GM12891 (cell line): ENCODE data around the gene PASK.

ENCODE experiments used
- PAX5 ChIP-seq: IDR thresholded peaks from 2 replicates; pipeline ENCODE4 v1.6.1; 2011; ENCODE audit warnings: low read length, moderate library complexity, mild to moderate bottlenecking; ENCODE audit not compliant: insufficient read depth, severe bottlenecking
- POLR2A ChIP-seq: IDR thresholded peaks from 2 replicates; pipeline ENCODE4 v1.6.1; 2011; ENCODE audit warnings: low read depth, low read length, control low read depth
- POLR2AphosphoS5 ChIP-seq: IDR thresholded peaks from 2 replicates; pipeline ENCODE4 v1.6.1; 2011; ENCODE audit warnings: low read depth, low read length, control low read depth
- POU2F2 ChIP-seq: IDR thresholded peaks from 2 replicates; pipeline ENCODE4 v1.6.1; 2011; ENCODE audit warnings: low read depth, mild to moderate bottlenecking, control low read depth, low read length, moderate library complexity
- TAF1 ChIP-seq: IDR thresholded peaks from 2 replicates; pipeline ENCODE4 v1.6.1; 2011; ENCODE audit warnings: low read depth, low read length, control low read depth

DNA sequence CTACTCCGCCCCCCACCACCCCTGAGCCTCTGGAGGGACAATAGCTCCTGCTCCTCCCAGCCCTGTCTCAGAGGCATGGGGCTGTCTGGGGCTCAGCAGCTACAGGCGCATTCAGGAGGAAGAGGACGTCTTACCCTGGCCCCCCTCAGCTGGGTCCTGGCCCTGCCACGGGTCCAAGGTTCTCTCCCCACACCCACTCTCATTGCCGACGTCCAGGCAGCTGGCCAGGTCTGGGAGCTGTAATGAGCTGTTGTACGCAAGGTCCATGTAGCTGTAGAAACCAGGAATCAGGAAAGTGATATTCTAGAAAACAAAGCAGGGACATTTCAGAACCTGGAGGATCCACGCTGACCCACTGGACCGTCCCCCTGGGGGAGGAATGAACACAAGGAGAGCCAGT is 13.5 kb downstream of the PASK start:
- TF ChIP-seq POLR2A (no peak), POLR2AphosphoS5 (no peak), TAF1 (no peak), POU2F2 (no peak), PAX5 (no peak)
